Mammary epithelial cell (primary cell): ENCODE results near the gene QSOX2.

ENCODE experiments used
- EZH2 ChIP-seq: IDR thresholded peaks from 2 replicates; pipeline ENCODE4 v1.6.1; 2012; ENCODE audit warnings: low read length, inconsistent platforms, borderline replicate concordance
- TF ChIP-seq, protein P1 (sequence below), 2 donors: IDR thresholded peaks in 1 of 2; conservative IDR thresholded peaks in 1 of 2; 2 replicates each; pipeline ENCODE4 v1.5.1; 2011 to 2012; ENCODE audit warnings: inconsistent platforms in 2 of 2, low read length in 2 of 2, mild to moderate bottlenecking in 2 of 2, control low read depth in 1 of 2, low read depth in 1 of 2; ENCODE audit not compliant: insufficient read depth in 1 of 2; ENCODE audit errors: extremely low read depth in 1 of 2

DNA sequence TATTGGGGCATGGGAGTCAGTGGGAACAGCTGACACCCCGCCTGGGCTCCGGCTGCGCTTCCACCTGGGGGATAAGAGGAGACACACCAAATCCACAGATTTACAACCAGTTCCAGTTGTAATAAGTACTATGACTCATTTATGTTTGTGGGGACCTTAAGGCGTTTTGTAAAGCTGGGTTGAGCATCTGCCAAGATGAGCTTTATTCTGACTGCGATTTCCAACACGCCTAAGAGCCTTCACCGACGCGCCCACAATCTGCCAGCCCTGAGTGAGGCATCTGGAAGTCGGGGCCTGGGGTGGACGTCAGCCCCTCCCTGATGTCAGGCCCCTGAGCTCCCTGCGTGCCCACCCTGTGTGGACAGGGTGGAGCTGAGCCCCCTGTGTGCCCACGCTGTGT is 26.3 kb downstream of the QSOX2 start:
- TF ChIP-seq, protein P1, sequence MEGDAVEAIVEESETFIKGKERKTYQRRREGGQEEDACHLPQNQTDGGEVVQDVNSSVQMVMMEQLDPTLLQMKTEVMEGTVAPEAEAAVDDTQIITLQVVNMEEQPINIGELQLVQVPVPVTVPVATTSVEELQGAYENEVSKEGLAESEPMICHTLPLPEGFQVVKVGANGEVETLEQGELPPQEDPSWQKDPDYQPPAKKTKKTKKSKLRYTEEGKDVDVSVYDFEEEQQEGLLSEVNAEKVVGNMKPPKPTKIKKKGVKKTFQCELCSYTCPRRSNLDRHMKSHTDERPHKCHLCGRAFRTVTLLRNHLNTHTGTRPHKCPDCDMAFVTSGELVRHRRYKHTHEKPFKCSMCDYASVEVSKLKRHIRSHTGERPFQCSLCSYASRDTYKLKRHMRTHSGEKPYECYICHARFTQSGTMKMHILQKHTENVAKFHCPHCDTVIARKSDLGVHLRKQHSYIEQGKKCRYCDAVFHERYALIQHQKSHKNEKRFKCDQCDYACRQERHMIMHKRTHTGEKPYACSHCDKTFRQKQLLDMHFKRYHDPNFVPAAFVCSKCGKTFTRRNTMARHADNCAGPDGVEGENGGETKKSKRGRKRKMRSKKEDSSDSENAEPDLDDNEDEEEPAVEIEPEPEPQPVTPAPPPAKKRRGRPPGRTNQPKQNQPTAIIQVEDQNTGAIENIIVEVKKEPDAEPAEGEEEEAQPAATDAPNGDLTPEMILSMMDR (conservative IDR thresholded peaks at IDR 0.05 in 1 of 2, IDR thresholded peaks at IDR 0.05 in 1 of 2; ENCODE audit: extremely low read depth in 1 of 2, insufficient read depth in 1 of 2, low read depth in 1 of 2, low read length in 2 of 2), result no peak
- TF ChIP-seq EZH2, result no peak
